Activated CD4-positive, alpha-beta T cell treated with anti-CD3 and anti-CD28 coated beads, Interleukin-2, amount 10 ng/mL, durations not matched to agents 24 days and 14 days (primary cell): Measurements from ENCODE around the gene STARD13. TPM values are rescaled to one million over a fixed set of nuclear protein-coding genes. Genes with fewer than 3 reads are reported as not detected.

Experiments
- DNase-seq: peaks from one replicate; pipeline ENCODE4 v3.0.0; 2022
- H3K27ac Mint-ChIP-seq: one replicate; pipeline ENCODE4 v1.8.0; 2022; ENCODE audit warnings: mild to moderate bottlenecking, mixed read lengths
- H3K27me3 Mint-ChIP-seq: one replicate; pipeline ENCODE4 v1.8.0; 2022; ENCODE audit warnings: mixed read lengths
- H3K36me3 Mint-ChIP-seq: one replicate; pipeline ENCODE4 v1.8.0; 2022; ENCODE audit warnings: low read depth, mild to moderate bottlenecking, mixed read lengths
- H3K4me1 Mint-ChIP-seq: one replicate; pipeline ENCODE4 v1.8.0; 2021; ENCODE audit warnings: mixed read lengths
- H3K4me3 Mint-ChIP-seq: one replicate; pipeline ENCODE4 v1.8.0; 2022; ENCODE audit warnings: mild to moderate bottlenecking, moderate library complexity, mixed read lengths
- H3K9me3 Mint-ChIP-seq: one replicate; pipeline ENCODE4 v1.8.0; 2021; ENCODE audit warnings: mixed read lengths
- intact Hi-C: fragments of 100-400 bp; cut with micrococcal nuclease; formaldehyde crosslinking; loops from one replicate; pipeline ENCODE4 v1.15.1; 2023
- total RNA-seq: library from RNA; stranded (reverse); gene quantifications from 2 replicates; pipeline ENCODE4 v1.2.3, GENCODE V29; 2022

STARD13 gene
- total RNA-seq, 1 donor from 2014 or later, result 7.7 TPM

GRCh38 chr13:33087091-33087490 is 198.5 kb downstream of the STARD13 start:
- intact Hi-C loops, result loop anchor here (2.0 to 5.0 kb wide), 4 partner anchors 45 to 455 kb away; no protein-coding TSS in a partner anchor

GRCh38 chr13:33083054-33083453 is 202.5 kb downstream of the STARD13 start:
- no peak for DNase-seq
- H3K4me1 Mint-ChIP-seq, result peaks cover 27% of the 10 kb centered on the region
- intact Hi-C loops, result no loop called here
- peaks cover 3% of the 10 kb centered on the region for H3K9me3 Mint-ChIP-seq
- H3K4me3 Mint-ChIP-seq, result no peak overlapping the region
- H3K27ac Mint-ChIP-seq, result no peak overlapping the region
- H3K27me3 Mint-ChIP-seq, result peaks cover 2% of the 10 kb centered on the region
- peaks cover 7% of the 10 kb centered on the region for H3K36me3 Mint-ChIP-seq

More at GRCh38 chr13:33087091-33087490, 198.5 kb downstream of the STARD13 start:
- Mint-ChIP-seq H3K36me3 (peaks cover 7% of the 10 kb centered on the region), H3K4me3 (peak overlapping the region; percentile 66), H3K27me3 (peaks cover 2% of the 10 kb centered on the region), H3K9me3 (peaks cover 3% of the 10 kb centered on the region), H3K4me1 (peaks cover 22% of the 10 kb centered on the region), H3K27ac (peak overlapping the region; percentile 83)
- DNase-seq, result no peak

GRCh38 chr13:33081666-33082065 is 203.9 kb downstream of the STARD13 start:
- Mint-ChIP-seq H3K9me3 (peaks cover 3% of the 10 kb centered on the region), H3K36me3 (peaks cover 7% of the 10 kb centered on the region), H3K27ac (no peak overlapping the region), H3K4me1 (peaks cover 20% of the 10 kb centered on the region), H3K4me3 (no peak overlapping the region), H3K27me3 (peaks cover 2% of the 10 kb centered on the region)
- no peak for DNase-seq
- intact Hi-C loops, result no loop called here

GRCh38 chr13:33080972-33081590 is 204.5 kb downstream of the STARD13 start:
- H3K4me3 Mint-ChIP-seq, result no peak overlapping the region
- H3K27ac Mint-ChIP-seq, result no peak overlapping the region
- no peak for DNase-seq
- peaks cover 2% of the 10 kb centered on the region for H3K27me3 Mint-ChIP-seq
- peaks cover 3% of the 10 kb centered on the region for H3K9me3 Mint-ChIP-seq
- H3K4me1 Mint-ChIP-seq, result peaks cover 15% of the 10 kb centered on the region
- peaks cover 7% of the 10 kb centered on the region for H3K36me3 Mint-ChIP-seq
- intact Hi-C loops, result no loop called here

GRCh38 chr13:33079960-33080359 is 205.6 kb downstream of the STARD13 start:
- intact Hi-C loops, result no loop called here
- Mint-ChIP-seq H3K9me3 (peaks cover 2% of the 10 kb centered on the region), H3K27ac (no peak overlapping the region), H3K36me3 (peaks cover 6% of the 10 kb centered on the region), H3K27me3 (peaks cover 1% of the 10 kb centered on the region), H3K4me3 (no peak overlapping the region), H3K4me1 (peaks cover 10% of the 10 kb centered on the region)
- no peak for DNase-seq

- DNase-seq, result no peak
- peaks cover 9% of the 10 kb centered on the region for H3K4me1 Mint-ChIP-seq
- H3K27ac Mint-ChIP-seq, result no peak overlapping the region
- intact Hi-C loops, result no loop called here
- H3K9me3 Mint-ChIP-seq, result no peaks in the 10 kb centered on the region
- H3K4me3 Mint-ChIP-seq, result no peak overlapping the region
- H3K36me3 Mint-ChIP-seq, result peaks cover 5% of the 10 kb centered on the region
- H3K27me3 Mint-ChIP-seq, result no peaks in the 10 kb centered on the region
Measured at GRCh38 chr13:33078263-33078662, 207.3 kb downstream of the STARD13 start.

GRCh38 chr13:33076001-33076992 is 209.3 kb downstream of the STARD13 start:
- Mint-ChIP-seq H3K4me3 (no peak overlapping the region), H3K36me3 (no peaks in the 10 kb centered on the region), H3K27me3 (no peaks in the 10 kb centered on the region), H3K27ac (no peak overlapping the region), H3K4me1 (peaks cover 18% of the 10 kb centered on the region), H3K9me3 (no peaks in the 10 kb centered on the region)
- DNase-seq, result no peak
- intact Hi-C loops, result no loop called here

GRCh38 chr13:33073338-33073737 is 212.2 kb downstream of the STARD13 start:
- intact Hi-C loops, result loop anchor here (5.0 kb wide), 1 partner anchor 114 kb away; no protein-coding TSS in a partner anchor
- Mint-ChIP-seq H3K4me1 (peaks cover 19% of the 10 kb centered on the region), H3K27me3 (no peaks in the 10 kb centered on the region), H3K27ac (no peak overlapping the region), H3K36me3 (peaks cover 3% of the 10 kb centered on the region), H3K9me3 (peaks cover 3% of the 10 kb centered on the region), H3K4me3 (no peak overlapping the region)
- DNase-seq, result no peak

- H3K9me3 Mint-ChIP-seq, result peaks cover 3% of the 10 kb centered on the region
- H3K4me1 Mint-ChIP-seq, result peaks cover 21% of the 10 kb centered on the region
- H3K27ac Mint-ChIP-seq, result no peak overlapping the region
- no peak overlapping the region for H3K4me3 Mint-ChIP-seq
- peaks cover 3% of the 10 kb centered on the region for H3K36me3 Mint-ChIP-seq
- peaks cover 1% of the 10 kb centered on the region for H3K27me3 Mint-ChIP-seq
- intact Hi-C loops, result loop anchor here (5.0 kb wide), 1 partner anchor 115 kb away; no protein-coding TSS in a partner anchor
- no peak for DNase-seq
Measured at GRCh38 chr13:33072759-33073158, 212.8 kb downstream of the STARD13 start.

- no peak overlapping the region for H3K27ac Mint-ChIP-seq
- H3K4me3 Mint-ChIP-seq, result no peak overlapping the region
- H3K4me1 Mint-ChIP-seq, result peaks cover 22% of the 10 kb centered on the region
- intact Hi-C loops, result loop anchor here (5.0 kb wide), 1 partner anchor 115 kb away; no protein-coding TSS in a partner anchor
- H3K9me3 Mint-ChIP-seq, result peaks cover 3% of the 10 kb centered on the region
- peak; percentile 70 for DNase-seq
- peaks cover 3% of the 10 kb centered on the region for H3K36me3 Mint-ChIP-seq
- H3K27me3 Mint-ChIP-seq, result peaks cover 2% of the 10 kb centered on the region
Measured at GRCh38 chr13:33072282-33072681, 213.3 kb downstream of the STARD13 start.

- intact Hi-C loops, result loop anchor here (5.0 kb wide), 1 partner anchor 117 kb away; no protein-coding TSS in a partner anchor
- H3K4me3 Mint-ChIP-seq, result no peak overlapping the region
- H3K27me3 Mint-ChIP-seq, result peaks cover 2% of the 10 kb centered on the region
Measured at GRCh38 chr13:33070713-33071112, 214.8 kb downstream of the STARD13 start.

GRCh38 chr13:33069365-33069764 is 216.2 kb downstream of the STARD13 start:
- peaks cover 24% of the 10 kb centered on the region for H3K4me1 Mint-ChIP-seq
- intact Hi-C loops, result no loop called here
- DNase-seq, result no peak
- no peak overlapping the region for H3K4me3 Mint-ChIP-seq
- peaks cover 3% of the 10 kb centered on the region for H3K36me3 Mint-ChIP-seq
- peaks cover 3% of the 10 kb centered on the region for H3K9me3 Mint-ChIP-seq
- H3K27me3 Mint-ChIP-seq, result peaks cover 2% of the 10 kb centered on the region
- H3K27ac Mint-ChIP-seq, result no peak overlapping the region

More at GRCh38 chr13:33070713-33071112, 214.8 kb downstream of the STARD13 start:
- peaks cover 21% of the 10 kb centered on the region for H3K4me1 Mint-ChIP-seq
- H3K27ac Mint-ChIP-seq, result peak overlapping the region; percentile 84
- peaks cover 3% of the 10 kb centered on the region for H3K9me3 Mint-ChIP-seq
- peaks cover 3% of the 10 kb centered on the region for H3K36me3 Mint-ChIP-seq
- no peak for DNase-seq

GRCh38 chr13:33066329-33066728 is 219.2 kb downstream of the STARD13 start:
- Mint-ChIP-seq H3K36me3 (peaks cover 3% of the 10 kb centered on the region), H3K4me3 (no peak overlapping the region), H3K27ac (no peak overlapping the region), H3K27me3 (peaks cover 2% of the 10 kb centered on the region), H3K9me3 (peaks cover 7% of the 10 kb centered on the region), H3K4me1 (peaks cover 14% of the 10 kb centered on the region)
- DNase-seq, result no peak
- intact Hi-C loops, result no loop called here

- Mint-ChIP-seq H3K4me1 (peaks cover 3% of the 10 kb centered on the region), H3K27me3 (no peaks in the 10 kb centered on the region), H3K27ac (no peak overlapping the region), H3K4me3 (no peak overlapping the region), H3K9me3 (peaks cover 3% of the 10 kb centered on the region), H3K36me3 (no peaks in the 10 kb centered on the region)
- no peak for DNase-seq
- intact Hi-C loops, result no loop called here
Measured at GRCh38 chr13:33060815-33061214, 224.7 kb downstream of the STARD13 start.
